ENCODE data around the gene PRDX2.

DNA sequence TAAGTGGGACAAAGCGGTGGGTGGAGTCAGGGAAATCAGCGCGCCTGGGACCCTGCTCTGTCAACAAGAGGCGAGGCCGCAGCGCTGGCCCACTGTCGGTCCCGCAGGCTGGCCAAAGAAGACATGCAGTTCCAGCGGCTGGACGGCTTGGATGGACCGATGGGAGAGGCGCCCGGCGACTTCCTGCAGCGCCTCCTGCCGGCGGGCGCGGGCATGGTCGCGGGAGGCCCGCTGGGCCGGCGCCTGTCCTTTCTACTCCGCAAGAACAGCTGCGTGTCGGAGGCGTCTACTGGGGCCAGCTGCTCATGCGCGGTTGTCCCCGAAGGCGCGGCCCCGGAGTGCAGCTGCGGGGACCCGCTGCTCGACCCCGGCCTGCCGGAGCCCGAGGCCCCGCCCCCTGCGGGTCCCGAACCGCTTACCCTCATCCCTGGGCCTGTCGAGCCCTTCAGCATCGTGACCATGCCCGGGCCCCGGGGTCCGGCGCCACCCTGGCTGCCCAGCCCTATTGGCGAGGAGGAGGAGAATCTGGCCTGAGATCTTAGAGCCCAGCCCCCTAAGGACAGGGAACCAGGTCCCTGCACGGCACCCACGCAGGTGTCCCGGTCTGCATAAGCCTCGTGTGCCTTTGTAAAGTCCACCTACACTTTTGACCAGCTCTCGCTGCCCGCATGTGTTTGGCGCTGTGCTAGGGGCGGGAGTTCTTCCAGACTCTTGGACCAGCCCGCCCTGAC is 43.9 kb downstream of the PRDX2 start:
- TF ChIP-seq, protein P1, sequence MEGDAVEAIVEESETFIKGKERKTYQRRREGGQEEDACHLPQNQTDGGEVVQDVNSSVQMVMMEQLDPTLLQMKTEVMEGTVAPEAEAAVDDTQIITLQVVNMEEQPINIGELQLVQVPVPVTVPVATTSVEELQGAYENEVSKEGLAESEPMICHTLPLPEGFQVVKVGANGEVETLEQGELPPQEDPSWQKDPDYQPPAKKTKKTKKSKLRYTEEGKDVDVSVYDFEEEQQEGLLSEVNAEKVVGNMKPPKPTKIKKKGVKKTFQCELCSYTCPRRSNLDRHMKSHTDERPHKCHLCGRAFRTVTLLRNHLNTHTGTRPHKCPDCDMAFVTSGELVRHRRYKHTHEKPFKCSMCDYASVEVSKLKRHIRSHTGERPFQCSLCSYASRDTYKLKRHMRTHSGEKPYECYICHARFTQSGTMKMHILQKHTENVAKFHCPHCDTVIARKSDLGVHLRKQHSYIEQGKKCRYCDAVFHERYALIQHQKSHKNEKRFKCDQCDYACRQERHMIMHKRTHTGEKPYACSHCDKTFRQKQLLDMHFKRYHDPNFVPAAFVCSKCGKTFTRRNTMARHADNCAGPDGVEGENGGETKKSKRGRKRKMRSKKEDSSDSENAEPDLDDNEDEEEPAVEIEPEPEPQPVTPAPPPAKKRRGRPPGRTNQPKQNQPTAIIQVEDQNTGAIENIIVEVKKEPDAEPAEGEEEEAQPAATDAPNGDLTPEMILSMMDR (IDR thresholded peaks at IDR 0.05; ENCODE audit: low read depth, low read length, poor library complexity, severe bottlenecking) = peak; percentile 92
- TF ChIP-seq EZH2phosphoT487 (IDR thresholded peaks at IDR 0.05; ENCODE audit: borderline replicate concordance, low read length) = no peak

All from DOHH2 (cell line).